Panc1 (cell line): Measurements from ENCODE around the gene TTC38.

Experiments
- POLR2AphosphoS5 ChIP-seq: IDR thresholded peaks from 2 replicates; pipeline ENCODE4 v1.6.1; 2012; ENCODE audit warnings: mild to moderate bottlenecking, low read depth, low read length, moderate library complexity
- SIN3A ChIP-seq: IDR thresholded peaks from 2 replicates; pipeline ENCODE4 v1.6.1; 2012; ENCODE audit warnings: low read depth, mild to moderate bottlenecking, low read length, moderate library complexity, borderline replicate concordance; ENCODE audit not compliant: insufficient read depth
- TCF7L2 ChIP-seq: IDR thresholded peaks from 2 replicates; pipeline ENCODE4 v1.6.1; 2011; ENCODE audit warnings: mild to moderate bottlenecking, low read depth, low read length, inconsistent platforms
- TF ChIP-seq, protein P1 (sequence below): fragments of 450-650 bp; IDR thresholded peaks from 2 replicates; pipeline ENCODE4 v1.5.1; 2017; ENCODE audit warnings: mild to moderate bottlenecking
- TF ChIP-seq, protein P2 (sequence below), 2 experiments: IDR thresholded peaks; 2 replicates each; pipeline ENCODE4 v1.6.1; 2011 to 2012; ENCODE audit warnings: low read depth in 2 of 2, control low read depth in 1 of 2, low read length in 1 of 2, mild to moderate bottlenecking in 1 of 2, moderate library complexity in 1 of 2; ENCODE audit not compliant: insufficient read depth in 1 of 2

DNA sequence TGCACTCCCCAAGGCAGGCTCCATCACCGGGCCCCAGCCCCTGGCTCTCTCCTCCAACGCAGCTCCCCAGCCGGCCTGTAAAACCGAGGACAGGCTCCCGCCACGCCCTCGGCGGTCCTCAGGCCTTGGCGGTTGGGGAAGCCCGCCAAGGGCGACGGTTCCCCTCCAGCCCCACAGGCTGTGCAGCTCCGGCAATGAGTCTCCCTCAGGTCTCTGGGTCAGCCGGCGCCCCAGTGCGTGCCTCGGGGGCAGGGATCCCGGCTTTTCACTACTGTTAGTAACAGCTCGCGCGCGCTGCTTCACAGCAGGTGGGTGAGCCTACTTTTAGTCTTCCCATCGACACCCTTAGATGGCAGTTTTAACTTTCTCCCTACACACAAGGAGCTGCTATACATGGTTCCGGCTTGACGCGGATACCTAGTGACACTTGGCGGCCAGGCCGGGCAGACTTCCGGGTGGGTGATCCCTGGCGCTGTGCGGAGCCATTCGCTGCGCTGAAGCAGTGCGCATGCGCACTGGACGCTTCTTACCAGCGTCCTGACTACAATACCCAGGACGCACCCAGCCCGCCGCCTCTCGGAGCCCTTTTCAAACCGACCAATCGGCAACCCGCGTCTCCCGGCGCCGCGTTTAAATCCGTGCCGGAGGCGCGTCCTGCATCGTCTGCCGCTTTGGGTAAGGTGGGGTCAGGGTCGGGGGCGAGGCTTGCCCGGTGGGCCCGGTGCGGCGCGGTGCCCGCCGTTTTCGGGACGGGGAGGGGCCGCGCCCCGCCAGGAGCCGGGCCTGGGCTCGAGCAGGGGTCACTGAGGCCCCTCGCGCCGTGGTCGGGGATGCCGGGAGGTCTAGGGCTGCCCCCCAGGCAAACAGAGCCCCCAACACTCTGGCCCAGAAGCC is 28.7 kb downstream of the TTC38 start, which contains the start of gene GTSE1:
- TF ChIP-seq, protein P1, sequence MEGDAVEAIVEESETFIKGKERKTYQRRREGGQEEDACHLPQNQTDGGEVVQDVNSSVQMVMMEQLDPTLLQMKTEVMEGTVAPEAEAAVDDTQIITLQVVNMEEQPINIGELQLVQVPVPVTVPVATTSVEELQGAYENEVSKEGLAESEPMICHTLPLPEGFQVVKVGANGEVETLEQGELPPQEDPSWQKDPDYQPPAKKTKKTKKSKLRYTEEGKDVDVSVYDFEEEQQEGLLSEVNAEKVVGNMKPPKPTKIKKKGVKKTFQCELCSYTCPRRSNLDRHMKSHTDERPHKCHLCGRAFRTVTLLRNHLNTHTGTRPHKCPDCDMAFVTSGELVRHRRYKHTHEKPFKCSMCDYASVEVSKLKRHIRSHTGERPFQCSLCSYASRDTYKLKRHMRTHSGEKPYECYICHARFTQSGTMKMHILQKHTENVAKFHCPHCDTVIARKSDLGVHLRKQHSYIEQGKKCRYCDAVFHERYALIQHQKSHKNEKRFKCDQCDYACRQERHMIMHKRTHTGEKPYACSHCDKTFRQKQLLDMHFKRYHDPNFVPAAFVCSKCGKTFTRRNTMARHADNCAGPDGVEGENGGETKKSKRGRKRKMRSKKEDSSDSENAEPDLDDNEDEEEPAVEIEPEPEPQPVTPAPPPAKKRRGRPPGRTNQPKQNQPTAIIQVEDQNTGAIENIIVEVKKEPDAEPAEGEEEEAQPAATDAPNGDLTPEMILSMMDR = no peak
- TF ChIP-seq, protein P2, sequence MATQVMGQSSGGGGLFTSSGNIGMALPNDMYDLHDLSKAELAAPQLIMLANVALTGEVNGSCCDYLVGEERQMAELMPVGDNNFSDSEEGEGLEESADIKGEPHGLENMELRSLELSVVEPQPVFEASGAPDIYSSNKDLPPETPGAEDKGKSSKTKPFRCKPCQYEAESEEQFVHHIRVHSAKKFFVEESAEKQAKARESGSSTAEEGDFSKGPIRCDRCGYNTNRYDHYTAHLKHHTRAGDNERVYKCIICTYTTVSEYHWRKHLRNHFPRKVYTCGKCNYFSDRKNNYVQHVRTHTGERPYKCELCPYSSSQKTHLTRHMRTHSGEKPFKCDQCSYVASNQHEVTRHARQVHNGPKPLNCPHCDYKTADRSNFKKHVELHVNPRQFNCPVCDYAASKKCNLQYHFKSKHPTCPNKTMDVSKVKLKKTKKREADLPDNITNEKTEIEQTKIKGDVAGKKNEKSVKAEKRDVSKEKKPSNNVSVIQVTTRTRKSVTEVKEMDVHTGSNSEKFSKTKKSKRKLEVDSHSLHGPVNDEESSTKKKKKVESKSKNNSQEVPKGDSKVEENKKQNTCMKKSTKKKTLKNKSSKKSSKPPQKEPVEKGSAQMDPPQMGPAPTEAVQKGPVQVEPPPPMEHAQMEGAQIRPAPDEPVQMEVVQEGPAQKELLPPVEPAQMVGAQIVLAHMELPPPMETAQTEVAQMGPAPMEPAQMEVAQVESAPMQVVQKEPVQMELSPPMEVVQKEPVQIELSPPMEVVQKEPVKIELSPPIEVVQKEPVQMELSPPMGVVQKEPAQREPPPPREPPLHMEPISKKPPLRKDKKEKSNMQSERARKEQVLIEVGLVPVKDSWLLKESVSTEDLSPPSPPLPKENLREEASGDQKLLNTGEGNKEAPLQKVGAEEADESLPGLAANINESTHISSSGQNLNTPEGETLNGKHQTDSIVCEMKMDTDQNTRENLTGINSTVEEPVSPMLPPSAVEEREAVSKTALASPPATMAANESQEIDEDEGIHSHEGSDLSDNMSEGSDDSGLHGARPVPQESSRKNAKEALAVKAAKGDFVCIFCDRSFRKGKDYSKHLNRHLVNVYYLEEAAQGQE (IDR thresholded peaks at IDR 0.05; ENCODE audit: insufficient read depth in 1 of 2, low read depth in 2 of 2, low read length in 1 of 2) = no peak
- TF ChIP-seq SIN3A = peak; percentile 95
- TF ChIP-seq POLR2AphosphoS5 = peak; percentile 22; the same call in 1 of the 2 replicates
- no peak for TF ChIP-seq TCF7L2
